ENCODE data around the gene PPDPF. TPM values are rescaled to one million over a fixed set of nuclear protein-coding genes. Genes with fewer than 3 reads are reported as not detected.
A peak's percentile ranks its signal among the peaks of the same experiment; 100 is the strongest.

The PPDPF gene
- total and polyA plus RNA-seq, 3 experiments from 2014 or later = 137 to 218 (median 207) TPM

DNA sequence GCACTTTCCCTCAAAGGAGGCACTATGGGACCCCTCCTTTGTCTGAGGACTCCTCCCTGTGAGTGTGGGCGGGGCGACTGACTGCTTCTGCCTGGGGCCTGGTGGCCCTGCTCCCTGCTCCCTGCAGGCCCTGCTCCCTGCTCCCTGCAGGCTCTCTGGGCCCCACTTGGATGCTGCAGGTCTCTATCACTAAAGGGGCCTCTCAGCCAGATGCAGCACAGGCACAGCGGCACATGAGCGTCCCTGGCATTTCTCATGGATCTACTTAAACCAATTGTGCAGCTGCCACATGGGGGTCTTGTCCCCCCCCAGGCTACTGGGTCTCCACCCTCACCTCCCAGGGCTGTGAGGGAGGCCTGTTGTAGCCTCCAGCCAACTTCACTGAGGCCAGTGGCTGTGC lies 29.5 kb upstream of the PPDPF start:
- H3K27ac Mint-ChIP-seq = no peak overlapping the region
- Histone ChIP-seq H3K4me1 (ENCODE audit: insufficient read depth, low read length) (peaks cover 3% of the 10 kb centered on the region), H3K27ac (ENCODE audit: low read depth, low read length) (no peak overlapping the region), H3K36me3 (ENCODE audit: insufficient read depth, low read length) (no peaks in the 10 kb centered on the region), H3K9me3 (ENCODE audit: low read length) (no peaks in the 10 kb centered on the region), H3K27me3 (ENCODE audit: insufficient read depth, low read length, poor library complexity, severe bottlenecking) (peaks cover 6% of the 10 kb centered on the region), H3K4me3 (ENCODE audit: low read length) (no peak overlapping the region)
- no peak overlapping the region for H3K4me3 Mint-ChIP-seq
- POLR2A ChIA-PET = no interaction called here
- DNase-seq = no peak
- peaks cover 0 to under 1% (median 0%) of the 10 kb centered on the region in 3 donors for H3K4me1 Mint-ChIP-seq
- H3K27me3 Mint-ChIP-seq = peaks cover 3 to 12% of the 10 kb centered on the region in 2 donors
- no peaks in the 10 kb centered on the region for H3K36me3 Mint-ChIP-seq
- CTCF ChIA-PET = no interaction called here
- H3K9me3 Mint-ChIP-seq = no peaks in the 10 kb centered on the region

DNA sequence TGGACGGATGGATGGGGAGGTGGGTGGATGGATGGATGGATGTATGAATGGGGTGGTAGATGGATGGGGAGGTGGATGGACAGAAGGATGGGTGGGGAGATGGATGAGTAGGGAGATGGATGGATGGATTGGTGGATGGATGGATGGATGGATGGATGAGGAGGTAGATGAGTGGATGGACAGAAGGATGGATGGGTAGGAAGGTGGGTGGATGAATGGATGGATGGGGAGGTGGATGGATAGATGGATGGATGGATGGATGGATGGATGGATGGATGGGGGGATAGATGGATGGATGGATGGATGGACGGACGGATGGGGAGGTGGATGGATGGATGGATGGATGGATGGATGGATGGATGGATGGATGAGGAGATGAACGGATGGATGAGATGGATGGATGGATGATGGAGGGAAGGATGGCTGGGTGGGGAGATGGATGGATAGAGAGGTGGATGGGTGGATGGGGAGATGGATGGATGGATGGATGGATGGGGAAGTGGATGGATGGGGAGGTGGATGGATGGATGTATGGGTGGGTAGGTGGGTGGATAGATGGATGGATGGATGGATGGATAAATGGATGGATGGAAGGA lies 28.8 kb upstream of the PPDPF start:
- no peak overlapping the region for H3K27ac Mint-ChIP-seq
- peaks cover 0 to 5% (median 2%) of the 10 kb centered on the region in 3 donors for H3K4me1 Mint-ChIP-seq
- Histone ChIP-seq H3K9me3 (ENCODE audit: low read length) (no peaks in the 10 kb centered on the region), H3K4me1 (ENCODE audit: insufficient read depth, low read length) (peaks cover 8% of the 10 kb centered on the region), H3K27ac (ENCODE audit: low read depth, low read length) (no peak overlapping the region), H3K4me3 (ENCODE audit: low read length) (no peak overlapping the region), H3K36me3 (ENCODE audit: insufficient read depth, low read length) (no peaks in the 10 kb centered on the region), H3K27me3 (ENCODE audit: insufficient read depth, low read length, poor library complexity, severe bottlenecking) (peaks cover 6% of the 10 kb centered on the region)
- ChIA-PET CTCF (no interaction called here), POLR2A (no interaction called here)
- no peak overlapping the region for H3K4me3 Mint-ChIP-seq
- H3K9me3 Mint-ChIP-seq = no peaks in the 10 kb centered on the region
- DNase-seq = no peak
- H3K27me3 Mint-ChIP-seq = peaks cover under 1 to 10% of the 10 kb centered on the region in 2 donors
- H3K36me3 Mint-ChIP-seq = no peaks in the 10 kb centered on the region

DNA sequence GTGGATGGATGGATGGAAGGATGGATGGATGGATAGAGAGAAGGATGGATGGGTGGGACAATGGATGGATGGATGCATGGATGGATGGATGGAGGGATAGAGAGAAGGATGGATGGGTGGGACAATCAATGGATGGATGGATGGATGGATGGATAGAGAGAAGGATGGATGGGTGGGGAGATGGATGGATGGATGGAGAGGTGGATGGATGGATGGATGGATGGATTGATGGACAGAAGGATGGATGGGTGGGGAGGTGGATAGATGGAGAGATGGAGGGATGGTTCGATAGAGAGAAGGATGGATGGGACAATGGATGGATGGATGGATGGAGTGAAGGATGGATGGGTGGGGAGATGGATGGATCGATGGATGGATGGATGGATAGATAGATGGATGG lies 28.0 kb upstream of the PPDPF start:
- Mint-ChIP-seq H3K4me1 (peaks cover 0 to 8% (median 2%) of the 10 kb centered on the region in 3 donors), H3K36me3 (no peaks in the 10 kb centered on the region), H3K27me3 (peaks cover 5 to 13% of the 10 kb centered on the region in 2 donors), H3K9me3 (no peaks in the 10 kb centered on the region), H3K4me3 (no peak overlapping the region), H3K27ac (no peak overlapping the region)
- H3K27me3 ChIP-seq (ENCODE audit: insufficient read depth, low read length, poor library complexity, severe bottlenecking) = peaks cover 9% of the 10 kb centered on the region
- H3K9me3 ChIP-seq (ENCODE audit: low read length) = no peaks in the 10 kb centered on the region
- H3K27ac ChIP-seq (ENCODE audit: low read depth, low read length) = no peak overlapping the region
- H3K4me3 ChIP-seq (ENCODE audit: low read length) = no peak overlapping the region
- CTCF ChIA-PET = no interaction called here
- POLR2A ChIA-PET = no interaction called here
- no peaks in the 10 kb centered on the region for H3K36me3 ChIP-seq (ENCODE audit: insufficient read depth, low read length)
- no peak for DNase-seq
- peaks cover 8% of the 10 kb centered on the region for H3K4me1 ChIP-seq (ENCODE audit: insufficient read depth, low read length)

DNA sequence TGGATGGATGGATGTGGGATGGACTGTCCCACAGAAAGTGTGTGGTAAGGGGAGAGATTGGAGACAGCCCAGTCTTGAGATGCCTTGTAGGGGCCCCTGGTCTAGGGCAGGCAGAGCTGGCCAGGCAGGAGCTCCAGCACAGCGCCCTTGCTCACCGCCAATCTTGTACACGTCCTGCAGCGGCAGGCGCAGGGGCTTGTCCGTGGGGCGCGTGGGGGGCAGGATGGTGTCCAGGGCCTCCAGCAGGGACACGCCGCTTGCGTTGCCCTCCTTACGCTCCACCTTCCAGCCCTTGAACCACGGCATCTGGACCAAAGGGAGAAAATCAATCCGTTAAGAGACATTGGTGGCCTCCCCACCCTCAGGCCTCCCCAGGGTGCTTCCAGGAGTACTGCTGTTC lies 27.6 kb upstream of the PPDPF start:
- H3K27me3 ChIP-seq (ENCODE audit: insufficient read depth, low read length, poor library complexity, severe bottlenecking) = peaks cover 14% of the 10 kb centered on the region
- H3K9me3 ChIP-seq (ENCODE audit: low read length) = no peaks in the 10 kb centered on the region
- peaks cover 0 to 10% (median 2%) of the 10 kb centered on the region in 3 donors for H3K4me1 Mint-ChIP-seq
- H3K4me3 Mint-ChIP-seq = no peak overlapping the region
- CTCF ChIA-PET = no interaction called here
- no peaks in the 10 kb centered on the region for H3K36me3 Mint-ChIP-seq
- H3K4me3 ChIP-seq (ENCODE audit: low read length) = no peak overlapping the region
- no peak for DNase-seq
- H3K27me3 Mint-ChIP-seq = peaks cover 5 to 13% of the 10 kb centered on the region in 2 donors
- POLR2A ChIA-PET = no interaction called here
- H3K27ac Mint-ChIP-seq = no peak overlapping the region
- H3K27ac ChIP-seq (ENCODE audit: low read depth, low read length) = no peak overlapping the region
- peaks cover 8% of the 10 kb centered on the region for H3K4me1 ChIP-seq (ENCODE audit: insufficient read depth, low read length)
- H3K9me3 Mint-ChIP-seq = no peaks in the 10 kb centered on the region
- H3K36me3 ChIP-seq (ENCODE audit: insufficient read depth, low read length) = no peaks in the 10 kb centered on the region

DNA sequence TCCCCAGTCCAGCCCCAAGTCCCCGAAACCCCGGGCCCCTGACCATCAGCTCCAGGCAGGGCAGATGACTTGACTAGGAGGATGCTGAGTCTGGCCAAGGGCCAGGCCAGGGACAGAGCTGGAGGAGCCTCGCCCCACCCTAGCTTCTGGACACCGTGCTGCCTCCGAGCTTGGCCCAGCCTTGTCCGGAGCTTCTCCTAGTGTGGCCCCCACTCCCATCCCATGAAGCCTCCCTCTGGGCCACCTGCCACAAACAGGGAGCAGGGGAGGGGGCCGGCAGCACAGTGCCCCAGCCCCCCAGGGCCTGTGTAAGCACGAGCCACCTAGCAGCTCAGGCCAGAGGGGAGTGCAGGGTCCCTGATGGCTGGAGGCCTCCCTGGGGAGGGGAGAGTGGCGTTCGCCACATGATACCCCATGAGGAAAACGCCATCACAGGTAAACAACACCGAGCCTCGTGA lies 27.0 kb upstream of the PPDPF start:
- CTCF ChIA-PET = no interaction called here
- Histone ChIP-seq H3K27ac (ENCODE audit: low read depth, low read length) (no peak overlapping the region), H3K36me3 (ENCODE audit: insufficient read depth, low read length) (no peaks in the 10 kb centered on the region), H3K9me3 (ENCODE audit: low read length) (no peaks in the 10 kb centered on the region), H3K4me3 (ENCODE audit: low read length) (no peak overlapping the region), H3K4me1 (ENCODE audit: insufficient read depth, low read length) (peaks cover 8% of the 10 kb centered on the region), H3K27me3 (ENCODE audit: insufficient read depth, low read length, poor library complexity, severe bottlenecking) (peaks cover 18% of the 10 kb centered on the region)
- peaks cover 5 to 13% of the 10 kb centered on the region in 2 donors for H3K27me3 Mint-ChIP-seq
- POLR2A ChIA-PET = no interaction called here
- no peak overlapping the region for H3K27ac Mint-ChIP-seq
- H3K36me3 Mint-ChIP-seq = no peaks in the 10 kb centered on the region
- H3K4me3 Mint-ChIP-seq = no peak overlapping the region
- H3K9me3 Mint-ChIP-seq = no peaks in the 10 kb centered on the region
- no peak for DNase-seq
- H3K4me1 Mint-ChIP-seq = peaks cover 0 to 14% (median 2%) of the 10 kb centered on the region in 3 donors

DNA sequence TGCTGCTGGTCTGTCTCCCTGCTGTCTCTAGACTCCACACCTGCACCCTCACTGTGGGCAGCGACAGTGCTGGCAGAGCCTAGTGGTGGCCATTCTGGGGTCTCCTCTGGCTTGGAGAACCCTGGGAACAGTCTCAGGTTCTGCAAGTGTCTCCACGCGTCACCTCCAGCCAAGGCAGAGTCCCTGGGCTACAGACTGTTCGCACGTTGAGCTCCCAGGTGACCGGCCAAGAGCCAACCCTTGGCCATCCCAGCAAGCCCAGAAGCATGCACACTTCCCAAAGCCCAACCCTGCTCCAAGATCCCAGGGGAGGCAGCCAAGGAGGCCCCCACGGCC lies 26.5 kb upstream of the PPDPF start:
- POLR2A ChIA-PET = no interaction called here
- H3K9me3 ChIP-seq (ENCODE audit: low read length) = no peaks in the 10 kb centered on the region
- CTCF ChIA-PET = no interaction called here
- peaks cover 18% of the 10 kb centered on the region for H3K27me3 ChIP-seq (ENCODE audit: insufficient read depth, low read length, poor library complexity, severe bottlenecking)
- H3K4me3 Mint-ChIP-seq = no peak overlapping the region
- H3K27me3 Mint-ChIP-seq = peaks cover 5 to 13% of the 10 kb centered on the region in 2 donors
- H3K4me1 ChIP-seq (ENCODE audit: insufficient read depth, low read length) = peaks cover 8% of the 10 kb centered on the region
- H3K4me1 Mint-ChIP-seq = peaks cover 0 to 14% (median 2%) of the 10 kb centered on the region in 3 donors
- no peaks in the 10 kb centered on the region for H3K36me3 ChIP-seq (ENCODE audit: insufficient read depth, low read length)
- no peak overlapping the region for H3K4me3 ChIP-seq (ENCODE audit: low read length)
- no peak overlapping the region for H3K27ac ChIP-seq (ENCODE audit: low read depth, low read length)
- H3K27ac Mint-ChIP-seq = peak overlapping the region in 1 of 8 donors; percentile 29
- H3K36me3 Mint-ChIP-seq = no peaks in the 10 kb centered on the region
- no peaks in the 10 kb centered on the region for H3K9me3 Mint-ChIP-seq
- no peak for DNase-seq

DNA sequence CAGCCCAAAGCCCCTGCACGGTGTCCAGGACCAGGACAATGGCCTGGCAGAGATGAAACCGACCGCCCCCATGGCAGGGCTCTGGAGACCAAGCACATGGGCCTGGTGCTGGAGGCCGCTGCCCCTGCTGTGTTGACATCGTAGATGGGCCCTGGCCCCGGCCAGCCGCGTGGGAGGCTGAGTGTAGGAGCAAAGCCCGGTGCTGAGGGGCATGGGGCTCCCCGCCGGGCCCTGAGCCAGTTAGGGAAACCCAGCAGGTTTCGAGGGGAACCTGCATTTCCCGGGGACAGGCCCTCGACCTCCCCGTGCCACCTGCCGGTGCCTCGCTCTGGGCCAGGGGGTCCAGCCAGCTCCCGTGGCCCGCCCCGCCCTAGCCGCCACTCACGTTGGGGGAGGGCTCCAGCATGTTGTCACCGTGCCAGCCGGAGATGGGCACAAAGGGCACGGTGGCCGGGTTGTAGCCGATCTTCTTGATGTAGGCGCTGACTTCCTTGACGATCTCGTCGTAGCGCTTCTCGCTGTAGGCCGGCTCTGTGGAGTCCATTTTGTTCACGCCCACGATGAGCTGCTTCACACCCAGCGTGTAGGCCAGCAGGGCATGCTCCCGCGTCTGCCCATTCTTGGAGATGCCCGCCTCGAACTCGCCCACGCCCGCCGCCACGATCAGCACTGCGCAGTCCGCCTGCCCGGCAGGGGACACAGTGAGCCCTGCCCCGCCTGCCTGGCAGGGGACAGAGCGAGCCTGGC lies 26.0 kb upstream of the PPDPF start:
- peaks cover 5 to 13% of the 10 kb centered on the region in 2 donors for H3K27me3 Mint-ChIP-seq
- no peaks in the 10 kb centered on the region for H3K9me3 Mint-ChIP-seq
- H3K27ac Mint-ChIP-seq = no peak overlapping the region
- H3K36me3 Mint-ChIP-seq = no peaks in the 10 kb centered on the region
- Histone ChIP-seq H3K4me1 (ENCODE audit: insufficient read depth, low read length) (peaks cover 8% of the 10 kb centered on the region), H3K36me3 (ENCODE audit: insufficient read depth, low read length) (no peaks in the 10 kb centered on the region), H3K27ac (ENCODE audit: low read depth, low read length) (no peak overlapping the region), H3K4me3 (ENCODE audit: low read length) (no peak overlapping the region), H3K27me3 (ENCODE audit: insufficient read depth, low read length, poor library complexity, severe bottlenecking) (peaks cover 18% of the 10 kb centered on the region), H3K9me3 (ENCODE audit: low read length) (no peaks in the 10 kb centered on the region)
- POLR2A ChIA-PET = no interaction called here
- DNase-seq = no peak
- peaks cover 0 to 14% (median 2%) of the 10 kb centered on the region in 3 donors for H3K4me1 Mint-ChIP-seq
- no peak overlapping the region for H3K4me3 Mint-ChIP-seq
- CTCF ChIA-PET = no interaction called here

DNA sequence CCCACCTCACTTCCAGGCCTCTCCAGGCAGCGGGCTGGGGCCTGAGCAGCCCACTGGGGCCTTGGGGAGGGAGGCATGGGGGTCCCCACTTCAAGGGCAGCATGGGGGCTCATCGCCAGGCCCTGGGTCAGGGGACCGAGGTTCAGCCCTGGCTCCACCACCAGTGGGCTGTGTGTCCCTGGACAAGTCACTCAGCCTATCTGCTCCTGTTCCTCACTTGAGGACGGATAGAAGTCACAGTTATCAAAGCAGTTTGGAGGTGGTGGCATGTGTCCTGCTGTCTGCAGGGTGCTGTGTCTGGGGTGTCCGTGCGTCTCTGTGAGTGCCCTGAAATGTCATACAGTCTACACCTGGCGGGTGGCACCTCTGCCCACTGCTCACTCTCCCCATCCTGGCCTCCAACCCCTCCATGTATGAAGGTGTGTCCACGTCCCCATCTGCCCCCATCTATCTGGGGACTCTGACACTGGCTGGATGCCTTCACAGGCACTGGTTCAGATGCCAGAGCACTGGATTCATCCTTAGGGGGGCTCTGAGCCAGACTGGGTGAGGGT lies 25.3 kb upstream of the PPDPF start:
- CTCF ChIA-PET = interaction anchor here (1.3 to 2.4 kb wide), 4 partner anchors 10 to 189 kb away, joined by 3 to 20 read pairs (median 5); partner anchors contain the start of gene PPDPF
- peaks cover 8% of the 10 kb centered on the region for H3K4me1 ChIP-seq (ENCODE audit: insufficient read depth, low read length)
- Mint-ChIP-seq H3K4me1 (peaks cover 0 to 14% (median 2%) of the 10 kb centered on the region in 3 donors), H3K4me3 (no peak overlapping the region), H3K36me3 (no peaks in the 10 kb centered on the region), H3K27me3 (peaks cover 5 to 13% of the 10 kb centered on the region in 2 donors), H3K9me3 (no peaks in the 10 kb centered on the region), H3K27ac (no peak overlapping the region)
- no peak overlapping the region for H3K27ac ChIP-seq (ENCODE audit: low read depth, low read length)
- no peak overlapping the region for H3K4me3 ChIP-seq (ENCODE audit: low read length)
- DNase-seq = no peak
- no peaks in the 10 kb centered on the region for H3K9me3 ChIP-seq (ENCODE audit: low read length)
- POLR2A ChIA-PET = no interaction called here
- H3K27me3 ChIP-seq (ENCODE audit: insufficient read depth, low read length, poor library complexity, severe bottlenecking) = peaks cover 18% of the 10 kb centered on the region
- no peaks in the 10 kb centered on the region for H3K36me3 ChIP-seq (ENCODE audit: insufficient read depth, low read length)

Data from CD8-positive, alpha-beta memory T cell (primary cell).